NCI-H226 (cell line): ENCODE measurements around the gene ASZ1.

Experiments used
- DNase-seq: peaks from one replicate; pipeline ENCODE4 v3.0.0-alpha.2; 2015

Gene ASZ1

DNA sequence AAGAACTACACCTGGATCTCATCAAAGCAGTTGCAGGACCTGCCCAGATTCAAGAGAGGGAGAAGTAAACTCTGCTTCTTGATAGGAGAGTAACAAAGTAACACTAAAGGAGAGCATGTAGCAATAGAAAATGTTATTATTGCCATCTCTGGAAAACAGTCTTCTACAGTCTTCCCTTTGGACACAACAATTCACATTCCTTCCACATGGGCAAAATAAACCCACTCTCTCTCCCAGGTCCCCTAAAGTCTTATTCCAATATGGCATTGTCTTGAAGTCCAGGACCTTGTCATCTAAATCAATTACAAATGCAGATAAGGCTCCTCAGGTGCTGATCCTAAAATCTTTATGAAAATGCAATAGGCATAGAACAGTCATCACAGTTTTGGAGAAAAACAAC, 94.1 kb downstream of the ASZ1 start:
- no peak for DNase-seq

DNA sequence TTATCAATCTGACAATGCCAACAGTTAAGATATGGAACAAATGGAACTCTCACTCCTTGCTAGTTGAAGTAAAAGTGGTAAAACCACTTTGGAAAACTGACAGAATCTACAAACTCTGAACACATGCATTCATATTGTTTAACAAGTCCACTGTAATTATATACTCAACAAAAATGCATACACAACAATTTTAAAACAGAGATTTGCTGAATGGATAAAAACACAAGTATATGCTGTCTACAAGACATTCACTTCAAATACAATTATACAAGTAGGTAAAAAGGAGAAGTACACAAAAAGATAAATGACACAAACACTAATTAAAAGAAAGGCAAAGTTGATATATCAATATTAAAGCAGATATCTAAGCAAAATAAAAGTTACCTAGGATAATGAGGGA, 95.3 kb downstream of the ASZ1 start:
- no peak for DNase-seq

DNA sequence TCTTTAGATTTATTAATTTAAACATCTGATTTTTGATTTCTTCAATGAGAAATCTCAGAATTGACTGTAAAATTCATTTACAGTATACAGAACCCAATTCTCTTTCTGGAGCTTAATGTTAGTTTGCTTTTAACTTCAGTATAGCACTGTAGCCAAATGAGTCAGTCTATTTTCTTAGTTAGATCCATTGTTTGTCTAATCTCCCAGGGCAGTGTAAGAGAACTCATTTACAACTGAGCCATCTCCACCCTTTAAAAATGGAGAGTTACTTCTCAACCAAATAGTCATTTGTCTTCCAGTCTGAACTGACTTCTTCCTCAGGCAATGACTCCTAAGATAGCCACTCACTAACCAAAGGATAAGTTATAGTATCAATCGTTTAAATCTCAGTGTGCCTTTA, 101.5 kb downstream of the ASZ1 start:
- no peak for DNase-seq

DNA sequence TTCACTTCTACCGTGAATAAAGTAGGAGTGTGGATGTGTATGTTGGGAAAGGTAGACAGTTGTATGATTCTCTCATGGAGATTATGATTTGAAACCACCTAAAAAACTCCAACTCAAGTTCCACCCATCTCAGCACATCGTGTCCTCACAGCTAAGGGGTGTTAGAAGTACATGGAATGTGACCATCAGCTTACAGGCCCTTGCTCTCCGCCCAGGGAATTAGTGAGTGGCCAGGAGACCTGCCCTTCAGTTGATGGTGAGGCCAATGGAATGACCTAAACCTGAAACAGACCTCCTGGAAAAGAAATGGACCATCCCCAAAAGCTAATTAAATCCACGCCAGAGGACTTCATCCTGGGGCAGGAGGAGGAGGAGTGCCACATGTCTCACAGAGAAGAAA, 102.3 kb downstream of the ASZ1 start:
- no peak for DNase-seq

DNA sequence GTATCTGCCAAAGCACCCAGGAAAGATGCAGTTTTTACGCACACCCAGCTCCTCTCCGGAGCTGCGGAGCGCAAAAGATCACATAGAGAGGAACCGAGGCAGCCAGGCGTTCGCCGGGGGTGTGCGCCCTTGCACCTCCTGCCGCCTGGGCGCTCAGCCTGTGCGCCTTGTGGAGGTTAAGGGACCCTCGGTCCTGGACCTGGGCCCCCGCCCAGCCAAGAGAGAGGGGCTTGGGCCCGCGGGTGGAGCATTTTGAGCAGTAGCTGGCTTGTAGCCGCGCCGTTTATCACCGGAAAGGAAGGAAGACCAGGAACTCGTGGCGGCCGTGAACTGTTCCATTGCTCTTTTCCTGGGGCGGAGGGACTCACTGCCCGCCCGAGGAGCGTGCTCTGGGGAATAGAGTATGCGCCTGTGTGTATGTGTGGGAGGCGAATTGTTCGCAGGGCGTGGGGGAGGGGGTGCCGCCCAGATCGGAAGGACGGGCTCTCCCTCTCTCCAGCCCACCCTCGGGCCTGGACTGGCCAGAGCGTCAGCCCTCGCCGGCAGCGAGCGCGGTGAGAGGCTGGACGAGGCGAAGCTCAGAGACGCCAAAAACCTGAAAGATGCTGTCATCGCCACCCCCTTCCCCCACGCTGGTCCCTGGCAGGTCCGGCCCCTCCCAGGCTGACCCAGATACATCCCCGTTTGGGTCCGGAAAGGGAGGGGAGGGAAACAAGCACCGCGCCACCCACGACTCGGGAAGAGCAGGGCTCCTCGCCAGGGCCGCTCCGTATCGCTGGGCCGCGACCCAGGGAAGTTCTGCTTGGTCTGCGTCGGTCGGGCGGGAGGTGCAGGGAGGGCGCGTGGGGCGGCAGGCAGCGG, 103.2 kb downstream of the ASZ1 start:
- peak; percentile 67 for DNase-seq

DNA sequence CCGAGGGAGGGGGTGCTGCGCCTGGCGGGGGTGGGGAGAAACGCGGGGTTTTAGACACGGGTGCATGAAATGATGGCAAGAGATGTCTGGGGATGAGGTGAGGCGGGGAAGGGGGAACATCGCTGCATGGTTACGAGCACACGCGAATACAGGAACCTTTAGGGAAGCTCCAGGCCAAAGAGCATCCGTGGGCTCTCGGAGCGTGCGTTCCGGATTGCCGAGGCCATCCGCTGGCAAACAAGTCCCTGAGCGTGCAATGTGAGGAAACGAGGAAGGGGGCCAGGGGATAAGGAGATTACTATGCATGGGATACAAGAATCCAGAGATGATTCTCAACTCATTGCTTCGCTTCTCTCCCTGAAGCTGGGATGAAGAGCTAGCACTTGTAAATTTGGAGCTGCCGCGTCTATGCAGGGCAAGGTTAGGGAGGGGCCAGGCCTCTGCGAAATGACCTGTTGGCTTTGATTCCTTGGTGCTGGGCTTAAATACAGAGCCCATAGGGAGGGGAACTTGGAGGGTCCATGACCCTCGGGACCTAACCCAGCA, 103.9 kb downstream of the ASZ1 start:
- DNase-seq: no peak

DNA sequence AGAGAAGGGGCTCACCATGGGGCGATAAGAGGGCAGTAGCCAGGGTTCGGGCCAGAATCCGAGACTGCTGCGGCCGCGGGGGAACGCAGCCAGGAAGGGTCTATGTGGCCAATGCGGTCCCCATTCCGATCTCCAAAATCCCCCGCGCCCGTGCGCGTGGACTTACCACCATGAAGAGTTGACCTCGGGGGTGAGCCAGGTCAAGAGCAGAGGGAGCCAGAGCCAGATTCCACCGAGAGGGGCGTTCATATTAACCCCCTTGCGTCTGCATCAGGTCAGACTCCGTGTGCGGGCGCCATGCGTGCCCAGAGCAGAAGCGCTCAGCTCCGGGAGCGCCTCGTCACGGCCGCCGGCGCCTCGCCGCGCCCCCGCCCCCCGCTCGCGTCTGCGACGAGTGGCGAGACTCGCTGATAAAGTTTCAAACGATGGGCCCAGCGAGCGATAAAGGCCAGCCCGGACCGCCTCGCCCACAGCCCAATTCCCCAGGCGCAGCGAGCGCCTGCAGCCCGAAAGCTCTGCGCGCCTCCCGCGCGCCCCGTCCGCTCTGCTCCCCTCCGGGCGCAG, 104.5 kb downstream of the ASZ1 start, which contains the start of gene WNT2:
Gene WNT2 (minus strand): TSS at position 318 of the 564 bp plus-strand sequence. CDS start 69 bp downstream, at position 249.
- DNase-seq: no peak

DNA sequence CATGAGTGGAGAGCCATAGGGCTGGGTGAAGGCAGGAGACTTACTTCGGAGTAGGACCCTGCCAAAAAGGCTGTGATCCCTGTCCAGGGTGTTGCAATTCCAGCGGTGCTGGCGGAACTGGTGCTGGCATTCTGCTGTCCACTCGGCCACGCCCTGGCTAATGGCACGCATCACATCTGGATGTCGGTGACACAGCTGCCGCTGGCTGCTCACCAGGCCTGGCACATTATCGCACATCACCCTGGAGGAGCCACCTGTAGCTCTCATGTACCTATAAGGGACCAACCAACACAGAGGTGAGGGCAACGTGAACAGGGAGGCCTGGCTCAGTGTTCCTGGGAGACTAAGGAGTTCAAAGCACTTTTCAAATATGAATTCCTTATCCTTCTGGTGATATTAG, 106.8 kb downstream of the ASZ1 start:
- no peak for DNase-seq

DNA sequence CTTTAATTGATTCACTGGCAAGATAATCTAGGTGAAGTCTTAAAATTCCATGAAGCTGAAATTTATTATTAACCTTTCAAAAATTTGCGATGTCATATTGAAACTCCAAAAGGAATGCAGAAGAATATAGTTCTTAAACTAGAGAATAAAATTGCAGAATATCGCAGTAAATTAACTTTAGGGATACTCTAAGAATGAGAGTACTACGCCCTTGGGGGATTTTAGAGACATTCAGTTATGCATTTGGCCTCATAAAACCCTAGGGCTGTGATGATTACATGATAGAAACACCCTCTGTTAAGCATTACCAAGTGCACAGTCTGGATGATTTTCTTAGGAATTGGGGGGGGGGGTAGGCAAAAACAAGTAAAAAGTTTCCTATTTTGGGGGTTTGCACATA, 108.1 kb downstream of the ASZ1 start:
- DNase-seq: no peak

DNA sequence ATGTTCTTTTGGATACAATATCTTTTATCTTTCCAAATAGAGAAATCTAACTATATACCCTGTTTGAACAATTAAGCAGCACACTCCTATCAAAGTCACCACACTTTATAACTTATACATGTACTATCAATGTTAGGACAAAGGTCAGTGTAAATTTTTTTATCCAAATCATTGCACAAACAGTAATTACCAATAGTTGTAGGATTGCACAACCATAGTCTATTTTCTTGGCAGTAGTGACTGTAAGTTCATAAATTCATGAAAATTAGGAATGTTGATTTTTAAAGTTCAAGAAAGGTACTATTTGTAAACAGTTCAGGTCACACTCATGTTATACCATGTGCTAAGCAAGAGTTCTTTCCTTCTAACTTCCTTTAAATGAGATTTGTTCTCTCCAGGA, 113.7 kb downstream of the ASZ1 start:
- DNase-seq: no peak
